Neural cell (in vitro differentiated cells): Measurements from ENCODE around the gene PPM1N.

Experiments used
- EP300 ChIP-seq: fragments of 450-650 bp; conservative IDR thresholded peaks from 2 replicates; pipeline ENCODE4 v1.6.1; 2014; ENCODE audit warnings: antibody characterized with exemption, mild to moderate bottlenecking, moderate library complexity; ENCODE audit not compliant: poor library complexity, severe bottlenecking
- RAD21 ChIP-seq: fragments of 450-650 bp; conservative IDR thresholded peaks from 2 replicates; pipeline ENCODE4 v1.6.1; 2014; ENCODE audit warnings: antibody characterized with exemption, mild to moderate bottlenecking, moderate library complexity
- SMC3 ChIP-seq: fragments of 450-650 bp; conservative IDR thresholded peaks from 2 replicates; pipeline ENCODE4 v1.6.1; 2014; ENCODE audit warnings: antibody characterized with exemption, mild to moderate bottlenecking, moderate library complexity; ENCODE audit not compliant: poor library complexity
- TF ChIP-seq, protein P1 (sequence below): fragments of 450-650 bp; IDR thresholded peaks from 2 replicates; pipeline ENCODE4 v1.5.1; 2014; ENCODE audit warnings: antibody characterized with exemption, mild to moderate bottlenecking, moderate library complexity; ENCODE audit not compliant: poor library complexity, severe bottlenecking

DNA sequence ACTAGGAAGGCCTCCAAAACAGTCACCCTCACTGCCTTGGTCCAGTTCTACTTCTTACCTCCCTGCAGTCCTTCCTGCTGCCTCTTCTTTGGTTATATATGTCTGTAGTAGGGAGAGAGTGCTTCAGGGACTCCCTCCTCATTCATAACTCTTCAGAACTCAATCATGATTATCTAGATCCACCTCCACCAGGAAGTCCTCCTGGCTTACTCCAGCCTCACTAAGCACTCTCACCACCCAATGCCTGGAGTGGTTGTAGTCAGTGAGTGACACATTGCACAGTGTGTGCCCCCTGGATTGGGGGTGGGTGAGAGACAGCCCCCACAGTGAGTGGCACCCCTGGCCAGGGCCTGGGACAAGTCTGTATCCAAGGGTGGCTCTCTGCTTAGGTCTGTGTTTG lies 40.5 kb upstream of the PPM1N start:
- TF ChIP-seq, protein P1, sequence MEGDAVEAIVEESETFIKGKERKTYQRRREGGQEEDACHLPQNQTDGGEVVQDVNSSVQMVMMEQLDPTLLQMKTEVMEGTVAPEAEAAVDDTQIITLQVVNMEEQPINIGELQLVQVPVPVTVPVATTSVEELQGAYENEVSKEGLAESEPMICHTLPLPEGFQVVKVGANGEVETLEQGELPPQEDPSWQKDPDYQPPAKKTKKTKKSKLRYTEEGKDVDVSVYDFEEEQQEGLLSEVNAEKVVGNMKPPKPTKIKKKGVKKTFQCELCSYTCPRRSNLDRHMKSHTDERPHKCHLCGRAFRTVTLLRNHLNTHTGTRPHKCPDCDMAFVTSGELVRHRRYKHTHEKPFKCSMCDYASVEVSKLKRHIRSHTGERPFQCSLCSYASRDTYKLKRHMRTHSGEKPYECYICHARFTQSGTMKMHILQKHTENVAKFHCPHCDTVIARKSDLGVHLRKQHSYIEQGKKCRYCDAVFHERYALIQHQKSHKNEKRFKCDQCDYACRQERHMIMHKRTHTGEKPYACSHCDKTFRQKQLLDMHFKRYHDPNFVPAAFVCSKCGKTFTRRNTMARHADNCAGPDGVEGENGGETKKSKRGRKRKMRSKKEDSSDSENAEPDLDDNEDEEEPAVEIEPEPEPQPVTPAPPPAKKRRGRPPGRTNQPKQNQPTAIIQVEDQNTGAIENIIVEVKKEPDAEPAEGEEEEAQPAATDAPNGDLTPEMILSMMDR: no peak
- no peak for TF ChIP-seq RAD21
- TF ChIP-seq EP300: no peak
- TF ChIP-seq SMC3: no peak
